HG02870 (cell line): ENCODE measurements around the gene SPATA20.

Source experiments
- ATAC-seq: cut with Tn5 transposase; IDR thresholded peaks from one replicate; pipeline ENCODE4 v1.9.1; 2021; ENCODE audit warnings: mild to moderate bottlenecking, moderate library complexity; ENCODE audit not compliant: unreplicated experiment

SPATA20 gene

GRCh38 chr17:50547035-50547735 lies at the start of gene SPATA20:
SPATA20 (plus strand) TSS chr17:50547174; CDS start chr17:50547209, 35 bp downstream.
- peak; percentile 55 for ATAC-seq

DNA sequence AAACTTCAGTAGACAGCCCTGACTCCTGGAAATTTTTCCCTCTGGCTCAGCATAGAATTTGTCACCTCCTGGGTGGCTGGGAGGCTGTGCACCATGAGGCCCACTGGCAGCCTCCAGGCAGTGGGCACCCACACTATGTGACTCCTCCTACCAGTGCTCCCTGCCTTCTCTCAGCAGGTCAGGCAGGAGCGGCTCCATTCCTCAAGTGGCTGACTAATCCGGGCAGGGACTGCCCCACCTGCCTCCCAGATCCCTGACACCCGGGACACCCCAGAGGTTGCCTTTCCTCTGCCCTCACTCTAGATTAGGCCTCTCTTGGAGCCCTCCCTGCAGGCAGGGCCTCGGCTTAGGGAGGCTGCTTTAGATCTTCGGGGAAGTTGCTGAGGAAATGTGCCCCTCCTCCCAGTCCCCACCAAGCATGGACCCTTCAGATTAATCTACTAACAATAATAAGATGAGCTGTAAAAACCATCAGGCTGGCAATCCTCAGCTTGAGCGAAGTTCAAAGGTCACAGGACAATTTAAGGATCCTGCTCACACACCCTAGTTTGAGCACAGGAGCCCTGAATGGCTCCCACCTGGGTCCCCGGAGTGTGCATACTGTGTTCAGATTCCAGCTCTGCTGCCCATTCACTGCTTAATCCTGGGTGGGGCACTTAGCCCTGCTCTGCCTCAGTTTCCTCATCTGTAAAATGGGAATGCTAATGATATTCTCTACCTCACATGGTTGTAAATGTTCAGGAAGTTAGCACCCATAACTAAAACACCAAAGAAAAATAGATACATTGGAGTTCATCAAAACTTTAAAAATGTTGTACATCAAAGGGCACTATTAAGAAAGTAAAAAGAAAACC lies 48.7 kb upstream of the SPATA20 start:
- no peak for ATAC-seq

- ATAC-seq, result no peak
Observed at GRCh38 chr17:50499270-50499669, 47.7 kb upstream of the SPATA20 start.

DNA sequence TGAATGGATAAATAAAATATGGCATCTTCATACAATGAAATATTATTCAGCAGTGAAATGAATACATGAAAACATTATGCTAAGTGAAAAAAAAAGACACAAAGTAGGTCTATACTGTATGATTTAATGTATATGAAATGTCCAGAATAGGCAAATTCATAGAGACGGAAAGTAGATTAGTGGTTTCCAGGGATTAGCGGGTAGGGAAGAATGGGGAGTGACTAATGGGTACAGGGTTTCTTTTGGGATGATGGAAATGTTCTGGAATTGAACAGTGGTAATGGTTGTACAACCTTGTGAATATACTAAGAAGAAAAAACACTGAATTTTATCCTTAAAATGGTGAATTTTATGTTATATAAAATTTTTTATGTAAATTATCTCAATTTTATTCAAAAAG lies 47.3 kb upstream of the SPATA20 start:
- ATAC-seq, result no peak

DNA sequence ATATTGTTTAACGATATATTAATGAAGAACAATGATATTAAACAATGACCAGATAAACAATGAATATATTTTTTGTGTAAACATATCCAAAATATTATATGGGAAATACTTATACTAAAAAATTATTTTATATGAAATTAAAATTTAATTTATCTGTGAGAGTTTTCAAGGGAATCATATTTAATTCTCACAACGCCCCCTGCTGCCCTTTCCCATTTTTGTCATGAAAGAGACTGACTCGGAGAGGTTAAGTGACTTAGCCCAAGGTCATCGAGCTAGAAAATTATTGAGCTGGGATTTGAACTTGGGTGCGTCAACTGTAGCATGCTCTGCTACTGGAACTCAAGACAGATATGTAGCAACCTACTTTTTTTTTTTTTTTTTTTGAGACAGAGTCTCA lies 45.9 kb upstream of the SPATA20 start:
- ATAC-seq, result no peak

- ATAC-seq, result no peak
Observed at GRCh38 chr17:50502301-50502990, 44.5 kb upstream of the SPATA20 start.

- no peak for ATAC-seq
Observed at GRCh38 chr17:50505591-50506130, 41.3 kb upstream of the SPATA20 start.

GRCh38 chr17:50506298-50506697 lies 40.7 kb upstream of the SPATA20 start:
- no peak for ATAC-seq

- ATAC-seq, result no peak
Observed at GRCh38 chr17:50507871-50508572, 39.0 kb upstream of the SPATA20 start, which contains the start of gene MYCBPAP. MYCBPAP (plus strand) TSS chr17:50508439; CDS start chr17:50508675, 236 bp downstream.

DNA sequence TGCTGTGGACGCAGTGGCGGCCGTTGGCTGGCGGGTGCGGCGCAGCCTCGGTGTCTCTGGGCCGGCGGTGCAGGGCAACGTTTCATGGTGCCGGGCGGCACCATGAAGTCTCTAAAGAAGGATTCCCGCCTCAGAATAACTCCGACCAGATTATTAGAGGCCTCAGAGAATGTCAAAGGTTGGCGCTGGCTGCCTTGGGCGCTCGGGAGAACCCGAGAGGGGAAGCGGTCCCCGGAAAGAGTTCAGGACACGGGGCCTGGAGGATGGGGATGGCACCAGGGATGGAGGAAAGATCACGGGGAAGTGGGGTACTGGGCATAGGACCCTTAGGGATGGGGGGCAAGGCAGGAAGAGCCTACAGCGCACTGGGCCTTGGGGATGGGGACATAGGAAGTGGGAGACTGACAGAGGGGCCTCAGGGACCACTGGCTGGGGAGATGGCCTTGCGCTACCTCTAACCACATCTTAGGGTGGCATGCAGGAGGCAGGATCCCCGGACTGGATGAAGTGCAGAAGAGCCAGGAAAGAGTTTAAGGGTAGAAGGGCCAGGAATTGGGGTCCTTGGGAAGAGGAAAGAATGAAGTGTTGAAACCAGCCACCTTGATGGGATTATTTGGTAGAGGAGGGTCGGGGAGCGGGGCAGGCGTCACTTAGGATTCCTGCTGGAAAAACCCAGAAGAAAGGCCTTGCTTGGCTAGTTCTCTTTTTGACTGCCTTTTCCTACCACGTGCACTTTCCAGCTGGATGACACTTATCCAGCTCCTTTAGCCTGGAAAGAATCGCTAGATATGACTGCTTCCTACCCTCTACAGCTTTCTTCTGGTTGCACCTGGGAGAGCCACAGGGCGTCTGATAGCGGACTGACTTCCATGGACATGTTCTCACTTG lies 38.2 kb upstream of the SPATA20 start:
- ATAC-seq, result no peak

DNA sequence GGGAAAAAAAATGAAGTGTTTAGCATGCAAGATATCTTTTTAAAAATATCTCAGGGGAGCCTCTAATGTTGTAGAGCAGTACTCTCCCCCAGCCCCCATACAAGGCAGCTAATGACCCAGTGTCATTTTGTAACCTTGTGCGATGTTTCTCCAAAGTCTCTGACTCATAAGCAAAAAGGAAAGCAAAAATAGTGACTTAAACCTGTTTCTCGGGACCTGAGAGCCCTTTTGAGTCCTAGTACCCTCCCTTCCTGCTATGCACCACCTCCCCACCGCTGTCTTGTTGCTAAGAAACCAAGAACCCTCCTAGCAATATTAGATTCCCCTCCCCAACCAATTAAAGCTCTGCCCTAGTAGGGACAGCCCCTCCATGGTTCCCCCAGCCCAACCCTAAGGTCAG lies 35.9 kb upstream of the SPATA20 start:
- ATAC-seq, result peak; percentile 87

DNA sequence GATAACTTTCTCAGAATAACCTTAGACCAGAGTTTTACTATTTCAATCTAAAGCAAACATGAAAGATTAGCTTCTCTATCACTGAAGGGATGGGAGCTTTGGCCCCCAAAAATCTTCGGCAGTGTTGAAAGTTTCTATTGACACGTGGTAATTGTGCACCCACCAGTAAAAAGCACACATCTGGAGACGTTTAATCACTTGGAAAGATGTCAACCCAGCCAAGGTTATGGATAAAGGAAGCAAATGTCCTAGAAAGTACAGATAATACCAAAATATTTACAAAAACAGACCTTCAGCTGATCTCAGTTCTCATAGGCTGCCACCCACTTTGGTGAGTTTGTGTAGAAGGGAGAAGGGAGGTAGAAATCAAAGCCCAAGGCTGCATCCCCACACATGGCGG lies 33.5 kb upstream of the SPATA20 start:
- no peak for ATAC-seq

DNA sequence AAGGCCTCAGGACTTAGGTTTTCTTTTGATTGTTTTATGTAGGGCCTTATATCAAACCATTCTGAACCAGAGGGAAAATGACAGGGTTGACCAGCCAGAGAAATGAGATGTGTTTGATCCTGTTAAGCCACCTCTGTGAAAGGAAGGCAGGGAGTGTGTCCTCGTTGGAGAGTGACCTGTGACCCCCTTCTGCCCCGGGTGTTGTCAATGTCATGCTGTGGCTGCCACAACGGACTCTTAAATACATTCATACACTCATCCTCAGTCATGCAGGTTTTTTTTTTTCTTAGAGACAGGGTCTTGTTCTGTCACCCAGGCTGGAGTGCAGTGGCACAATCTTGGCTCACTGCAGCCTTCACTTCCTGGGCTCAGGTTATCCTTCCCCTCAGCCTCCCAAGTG lies 32.6 kb upstream of the SPATA20 start:
- no peak for ATAC-seq

GRCh38 chr17:50514936-50515702 lies 31.9 kb upstream of the SPATA20 start:
- ATAC-seq, result no peak

DNA sequence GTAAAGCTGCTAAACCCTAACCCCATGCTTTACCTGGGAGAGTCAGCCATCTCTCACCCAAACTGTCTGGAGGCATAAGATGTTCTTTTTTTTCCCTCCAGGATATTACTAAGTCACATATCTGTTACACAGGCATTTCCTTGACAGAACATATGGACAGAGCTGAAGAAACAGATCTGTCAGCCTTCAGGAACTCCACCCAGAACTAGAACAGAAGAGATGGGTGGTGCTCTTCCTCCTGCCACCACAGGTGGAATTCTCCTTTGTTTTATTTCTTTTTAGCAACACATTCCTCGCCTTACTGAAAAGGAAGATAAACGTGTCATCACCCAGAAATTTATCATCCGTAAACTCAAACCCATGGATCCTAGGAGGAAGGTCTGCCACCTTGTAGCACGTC lies 30.0 kb upstream of the SPATA20 start:
- no peak for ATAC-seq

GRCh38 chr17:50517504-50518383 lies 29.2 kb upstream of the SPATA20 start:
- ATAC-seq, result no peak

DNA sequence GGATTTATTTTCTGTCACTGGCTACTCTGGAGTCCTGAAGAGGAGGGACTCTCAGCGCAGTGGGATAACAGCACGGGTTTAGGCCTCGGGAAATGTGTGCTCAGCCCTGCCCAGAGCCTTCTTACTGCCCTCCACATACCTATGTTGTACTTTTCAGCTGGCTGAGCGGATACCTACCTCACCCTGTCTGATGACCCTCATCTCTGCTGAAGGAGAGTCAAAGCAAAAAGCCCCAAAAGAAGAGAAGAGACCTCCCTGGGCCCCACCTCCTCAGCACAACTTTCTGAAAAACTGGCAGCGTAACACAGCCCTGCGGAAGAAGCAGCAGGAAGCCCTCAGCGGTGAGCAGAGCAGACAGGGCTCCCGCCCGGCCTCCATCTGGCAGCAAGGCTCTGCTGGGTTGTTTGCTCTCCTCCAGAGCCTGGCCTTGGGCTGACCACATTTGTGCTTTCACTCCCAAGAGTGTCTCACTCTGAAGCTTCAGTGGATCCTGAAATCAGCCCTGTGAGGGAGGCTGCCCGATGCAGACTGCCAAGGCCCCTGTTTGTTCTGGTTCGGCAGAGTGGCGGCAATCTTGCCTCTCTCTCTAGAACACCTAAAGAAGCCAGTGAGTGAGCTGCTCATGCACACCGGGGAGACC lies 28.5 kb upstream of the SPATA20 start:
- no peak for ATAC-seq
